Liver (tissue), 9 donors: ENCODE data around the gene E2F4. TPM values are rescaled to one million over a fixed set of nuclear protein-coding genes. Genes with fewer than 3 reads are reported as not detected.
A peak's percentile ranks its signal among the peaks of the same experiment; 100 is the strongest.

Source experiments
- DNase-seq: peaks from one replicate; pipeline ENCODE4 v3.0.0-alpha.2; 2017; ENCODE audit warnings: low spot score
- H3K27ac ChIP-seq, 2 donors: one replicate each; pipeline ENCODE4 v1.7.0; 2013; ENCODE audit warnings: inconsistent platforms in 2 of 2, low read length in 2 of 2, control low read depth in 1 of 2, low read depth in 1 of 2, mild to moderate bottlenecking in 1 of 2
- H3K27me3 ChIP-seq, 4 donors: one replicate each; pipeline versions ENCODE4 v1.6.1 to v1.7.0; 2013; ENCODE audit warnings: low read length in 3 of 4, inconsistent platforms in 1 of 4, mild to moderate bottlenecking in 1 of 4, moderate library complexity in 1 of 4; ENCODE audit not compliant: control insufficient read depth in 4 of 4, insufficient read depth in 4 of 4
- H3K36me3 ChIP-seq, 4 donors: one replicate each; pipeline versions ENCODE4 v1.6.1 to v1.7.0; 2013; ENCODE audit warnings: low read length in 3 of 4, mild to moderate bottlenecking in 3 of 4, low read depth in 1 of 4, moderate library complexity in 1 of 4; ENCODE audit not compliant: control insufficient read depth in 4 of 4, insufficient read depth in 3 of 4
- H3K4me1 ChIP-seq, 4 donors: one replicate each; pipeline versions ENCODE4 v1.6.1 to v1.7.0; 2013; ENCODE audit warnings: low read length in 3 of 4, mild to moderate bottlenecking in 3 of 4, moderate library complexity in 1 of 4; ENCODE audit not compliant: control insufficient read depth in 4 of 4, insufficient read depth in 4 of 4
- H3K4me3 ChIP-seq, 3 donors: one replicate each; pipeline versions ENCODE4 v1.6.1 to v1.7.0; 2013; ENCODE audit warnings: low read length in 3 of 3, control low read depth in 1 of 3, low read depth in 1 of 3, mild to moderate bottlenecking in 1 of 3
- H3K9ac ChIP-seq, 2 donors: one replicate each; pipeline ENCODE4 v1.7.0; 2013; ENCODE audit warnings: low read length in 2 of 2, mild to moderate bottlenecking in 2 of 2, moderate library complexity in 2 of 2, control low read depth in 1 of 2, low read depth in 1 of 2
- H3K9me3 ChIP-seq, 4 donors: one replicate each; pipeline versions ENCODE4 v1.6.1 to v1.7.0; 2013; ENCODE audit warnings: low read length in 3 of 4; ENCODE audit not compliant: control insufficient read depth in 4 of 4
- EGR1 ChIP-seq, 2 donors: IDR thresholded peaks; 2 replicates each; pipeline ENCODE4 v1.6.1; 2016 to 2018; ENCODE audit warnings: antibody characterized with exemption in 2 of 2, low read depth in 2 of 2
- FOXA1 ChIP-seq: IDR thresholded peaks from 2 replicates; pipeline ENCODE4 v1.6.1; 2016; ENCODE audit warnings: antibody characterized with exemption
- FOXA2 ChIP-seq: IDR thresholded peaks from 2 replicates; pipeline ENCODE4 v1.6.1; 2016; ENCODE audit warnings: antibody characterized with exemption
- GABPA ChIP-seq, 2 donors: IDR thresholded peaks in 1 of 2; conservative IDR thresholded peaks in 1 of 2; 2 replicates each; pipeline ENCODE4 v1.6.1; 2016; ENCODE audit warnings: antibody characterized with exemption in 2 of 2, mild to moderate bottlenecking in 1 of 2, moderate library complexity in 1 of 2
- HNF4A ChIP-seq, 2 donors: conservative IDR thresholded peaks; 2 replicates each; pipeline ENCODE4 v1.6.1; 2016; ENCODE audit warnings: antibody characterized with exemption in 2 of 2, mild to moderate bottlenecking in 2 of 2
- HNF4G ChIP-seq: IDR thresholded peaks from 2 replicates; pipeline ENCODE4 v1.6.1; 2016; ENCODE audit warnings: antibody characterized with exemption
- JUND ChIP-seq, 2 donors: IDR thresholded peaks; 2 replicates each; pipeline ENCODE4 v1.6.1; 2016; ENCODE audit warnings: antibody characterized with exemption in 2 of 2
- NR2F2 ChIP-seq: IDR thresholded peaks from 2 replicates; pipeline ENCODE4 v1.6.1; 2016; ENCODE audit warnings: antibody characterized with exemption
- RAD21 ChIP-seq, 2 donors: IDR thresholded peaks; 2 replicates each; pipeline ENCODE4 v1.6.1; 2016; ENCODE audit warnings: antibody characterized with exemption in 2 of 2, mild to moderate bottlenecking in 2 of 2
- RXRA ChIP-seq, 2 donors: IDR thresholded peaks; 2 replicates each; pipeline ENCODE4 v1.6.1; 2017 to 2018; ENCODE audit warnings: antibody characterized with exemption in 2 of 2, mild to moderate bottlenecking in 1 of 2
- SP1 ChIP-seq: IDR thresholded peaks from 2 replicates; pipeline ENCODE4 v1.6.1; 2018; ENCODE audit warnings: antibody characterized with exemption, mild to moderate bottlenecking
- TAF1 ChIP-seq: conservative IDR thresholded peaks from 2 replicates; pipeline ENCODE4 v1.6.1; 2016; ENCODE audit warnings: antibody characterized with exemption, mild to moderate bottlenecking
- YY1 ChIP-seq: IDR thresholded peaks from 2 replicates; pipeline ENCODE4 v1.6.1; 2016; ENCODE audit warnings: antibody characterized with exemption, mild to moderate bottlenecking
- WGBS: extraction: QIAGEN DNeasy Blood & Tissue Kit; methylation state at CpG from one replicate; pipeline ENCODE4 v1.1.7; 2013; 5-methylcytosine and 5-hydroxymethylcytosine counted together
- polyA plus RNA-seq, 2 donors: library from polyadenylated mRNA; stranded (reverse) in 1 of 2; unstranded in 1 of 2; fragments of 200-250 nt in 1 of 2; fragments of >200 nt in 1 of 2; fragmentation: Nextera tagmentation in 1 of 2; extraction: Ambion mirVana in 1 of 2; gene quantifications; one replicate each; pipeline versions ENCODE4 v1.2.1 to v1.2.3, GENCODE V29; 2013 to 2015
- total RNA-seq, 2 donors: library from RNA; depleted of rRNA; stranded (reverse); fragments of >200 nt; gene quantifications; one replicate each; pipeline ENCODE4 v1.2.3, GENCODE V29; 2014
- TF ChIP-seq, protein P1 (sequence below): fragments of 150-350 bp; IDR thresholded peaks from 2 replicates; pipeline ENCODE4 v1.5.1; 2017; ENCODE audit warnings: improper control_type of control experiment, low read depth, low read length; ENCODE audit not compliant: missing input control
- TF ChIP-seq, protein P2 (sequence below): IDR thresholded peaks from 2 replicates; pipeline ENCODE4 v1.6.1; 2016; ENCODE audit warnings: antibody characterized with exemption
- TF ChIP-seq, protein P3 (sequence below): IDR thresholded peaks from 2 replicates; pipeline ENCODE4 v1.6.1; 2016; ENCODE audit warnings: antibody characterized with exemption, mild to moderate bottlenecking
- TF ChIP-seq, protein P4 (sequence below): IDR thresholded peaks from 2 replicates; pipeline ENCODE4 v1.6.1; 2016; ENCODE audit warnings: antibody characterized with exemption
- TF ChIP-seq, protein P5 (sequence below): IDR thresholded peaks from 2 replicates; pipeline ENCODE4 v1.6.1; 2016; ENCODE audit warnings: antibody characterized with exemption
- donor health status: healthy.
- donor health status: healthy.
- donor health status: healthy.
- donor health status: healthy.
- donor health status: healthy.

E2F4 gene
- total and polyA plus RNA-seq, 4 donors = 18.1 to 107 (median 30.0) TPM

GRCh38 chr16:67163164-67163998 is 28.6 kb upstream of the E2F4 start:
- no peaks in the 10 kb centered on the region for H3K27me3 ChIP-seq
- peak overlapping the region in 2 of 3 donors; percentile 3 to 39 for H3K4me3 ChIP-seq
- TF ChIP-seq HNF4G (no peak), RAD21 (IDR thresholded peaks at IDR 0.05) (no peak), RXRA (IDR thresholded peaks at IDR 0.05) (no peak), JUND (IDR thresholded peaks at IDR 0.05) (no peak), YY1 (no peak), SP1 (no peak), EGR1 (IDR thresholded peaks at IDR 0.05; ENCODE audit: low read depth in 2 of 2) (no peak), FOXA1 (no peak), FOXA2 (no peak), GABPA (IDR thresholded peaks at IDR 0.05 in 1 of 2, conservative IDR thresholded peaks at IDR 0.05 in 1 of 2) (no peak), NR2F2 (no peak), TAF1 (no peak)
- TF ChIP-seq, protein P1, sequence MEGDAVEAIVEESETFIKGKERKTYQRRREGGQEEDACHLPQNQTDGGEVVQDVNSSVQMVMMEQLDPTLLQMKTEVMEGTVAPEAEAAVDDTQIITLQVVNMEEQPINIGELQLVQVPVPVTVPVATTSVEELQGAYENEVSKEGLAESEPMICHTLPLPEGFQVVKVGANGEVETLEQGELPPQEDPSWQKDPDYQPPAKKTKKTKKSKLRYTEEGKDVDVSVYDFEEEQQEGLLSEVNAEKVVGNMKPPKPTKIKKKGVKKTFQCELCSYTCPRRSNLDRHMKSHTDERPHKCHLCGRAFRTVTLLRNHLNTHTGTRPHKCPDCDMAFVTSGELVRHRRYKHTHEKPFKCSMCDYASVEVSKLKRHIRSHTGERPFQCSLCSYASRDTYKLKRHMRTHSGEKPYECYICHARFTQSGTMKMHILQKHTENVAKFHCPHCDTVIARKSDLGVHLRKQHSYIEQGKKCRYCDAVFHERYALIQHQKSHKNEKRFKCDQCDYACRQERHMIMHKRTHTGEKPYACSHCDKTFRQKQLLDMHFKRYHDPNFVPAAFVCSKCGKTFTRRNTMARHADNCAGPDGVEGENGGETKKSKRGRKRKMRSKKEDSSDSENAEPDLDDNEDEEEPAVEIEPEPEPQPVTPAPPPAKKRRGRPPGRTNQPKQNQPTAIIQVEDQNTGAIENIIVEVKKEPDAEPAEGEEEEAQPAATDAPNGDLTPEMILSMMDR = no peak
- TF ChIP-seq, protein P2, sequence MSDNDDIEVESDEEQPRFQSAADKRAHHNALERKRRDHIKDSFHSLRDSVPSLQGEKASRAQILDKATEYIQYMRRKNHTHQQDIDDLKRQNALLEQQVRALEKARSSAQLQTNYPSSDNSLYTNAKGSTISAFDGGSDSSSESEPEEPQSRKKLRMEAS = no peak
- TF ChIP-seq, protein P3, sequence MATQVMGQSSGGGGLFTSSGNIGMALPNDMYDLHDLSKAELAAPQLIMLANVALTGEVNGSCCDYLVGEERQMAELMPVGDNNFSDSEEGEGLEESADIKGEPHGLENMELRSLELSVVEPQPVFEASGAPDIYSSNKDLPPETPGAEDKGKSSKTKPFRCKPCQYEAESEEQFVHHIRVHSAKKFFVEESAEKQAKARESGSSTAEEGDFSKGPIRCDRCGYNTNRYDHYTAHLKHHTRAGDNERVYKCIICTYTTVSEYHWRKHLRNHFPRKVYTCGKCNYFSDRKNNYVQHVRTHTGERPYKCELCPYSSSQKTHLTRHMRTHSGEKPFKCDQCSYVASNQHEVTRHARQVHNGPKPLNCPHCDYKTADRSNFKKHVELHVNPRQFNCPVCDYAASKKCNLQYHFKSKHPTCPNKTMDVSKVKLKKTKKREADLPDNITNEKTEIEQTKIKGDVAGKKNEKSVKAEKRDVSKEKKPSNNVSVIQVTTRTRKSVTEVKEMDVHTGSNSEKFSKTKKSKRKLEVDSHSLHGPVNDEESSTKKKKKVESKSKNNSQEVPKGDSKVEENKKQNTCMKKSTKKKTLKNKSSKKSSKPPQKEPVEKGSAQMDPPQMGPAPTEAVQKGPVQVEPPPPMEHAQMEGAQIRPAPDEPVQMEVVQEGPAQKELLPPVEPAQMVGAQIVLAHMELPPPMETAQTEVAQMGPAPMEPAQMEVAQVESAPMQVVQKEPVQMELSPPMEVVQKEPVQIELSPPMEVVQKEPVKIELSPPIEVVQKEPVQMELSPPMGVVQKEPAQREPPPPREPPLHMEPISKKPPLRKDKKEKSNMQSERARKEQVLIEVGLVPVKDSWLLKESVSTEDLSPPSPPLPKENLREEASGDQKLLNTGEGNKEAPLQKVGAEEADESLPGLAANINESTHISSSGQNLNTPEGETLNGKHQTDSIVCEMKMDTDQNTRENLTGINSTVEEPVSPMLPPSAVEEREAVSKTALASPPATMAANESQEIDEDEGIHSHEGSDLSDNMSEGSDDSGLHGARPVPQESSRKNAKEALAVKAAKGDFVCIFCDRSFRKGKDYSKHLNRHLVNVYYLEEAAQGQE = no peak
- TF ChIP-seq, protein P4, sequence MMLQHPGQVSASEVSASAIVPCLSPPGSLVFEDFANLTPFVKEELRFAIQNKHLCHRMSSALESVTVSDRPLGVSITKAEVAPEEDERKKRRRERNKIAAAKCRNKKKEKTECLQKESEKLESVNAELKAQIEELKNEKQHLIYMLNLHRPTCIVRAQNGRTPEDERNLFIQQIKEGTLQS = no peak
- H3K4me1 ChIP-seq = peaks cover 26 to 50% (median 41%) of the 10 kb centered on the region in 4 donors
- no peak overlapping the region for H3K9ac ChIP-seq
- H3K27ac ChIP-seq = no peak overlapping the region
- no peak for DNase-seq
- 10% methylated on average over 99 of the region's 99 CpGs for WGBS
- H3K36me3 ChIP-seq = peaks cover 0 to 2% (median 0%) of the 10 kb centered on the region in 4 donors
- H3K9me3 ChIP-seq = no peaks in the 10 kb centered on the region

GRCh38 chr16:67163999-67164558 is 27.9 kb upstream of the E2F4 start:
- DNase-seq = no peak
- Histone ChIP-seq H3K27me3 (no peaks in the 10 kb centered on the region), H3K9ac (no peak overlapping the region), H3K4me1 (peaks cover 26 to 48% (median 37%) of the 10 kb centered on the region in 4 donors), H3K27ac (no peak overlapping the region), H3K4me3 (peak overlapping the region in 1 of 3 donors; percentile 39), H3K36me3 (peaks cover 0 to 2% (median 0%) of the 10 kb centered on the region in 4 donors), H3K9me3 (no peaks in the 10 kb centered on the region)
- 3% methylated on average over 34 of the region's 34 CpGs for WGBS
- TF ChIP-seq TAF1 (no peak), EGR1 (IDR thresholded peaks at IDR 0.05; ENCODE audit: low read depth in 2 of 2) (no peak), SP1 (no peak), RXRA (IDR thresholded peaks at IDR 0.05) (no peak), HNF4G (no peak), JUND (IDR thresholded peaks at IDR 0.05) (no peak), HNF4A (conservative IDR thresholded peaks at IDR 0.05) (no peak), FOXA1 (no peak), YY1 (no peak), FOXA2 (no peak), GABPA (IDR thresholded peaks at IDR 0.05 in 1 of 2, conservative IDR thresholded peaks at IDR 0.05 in 1 of 2) (no peak)
- TF ChIP-seq, protein P5, sequence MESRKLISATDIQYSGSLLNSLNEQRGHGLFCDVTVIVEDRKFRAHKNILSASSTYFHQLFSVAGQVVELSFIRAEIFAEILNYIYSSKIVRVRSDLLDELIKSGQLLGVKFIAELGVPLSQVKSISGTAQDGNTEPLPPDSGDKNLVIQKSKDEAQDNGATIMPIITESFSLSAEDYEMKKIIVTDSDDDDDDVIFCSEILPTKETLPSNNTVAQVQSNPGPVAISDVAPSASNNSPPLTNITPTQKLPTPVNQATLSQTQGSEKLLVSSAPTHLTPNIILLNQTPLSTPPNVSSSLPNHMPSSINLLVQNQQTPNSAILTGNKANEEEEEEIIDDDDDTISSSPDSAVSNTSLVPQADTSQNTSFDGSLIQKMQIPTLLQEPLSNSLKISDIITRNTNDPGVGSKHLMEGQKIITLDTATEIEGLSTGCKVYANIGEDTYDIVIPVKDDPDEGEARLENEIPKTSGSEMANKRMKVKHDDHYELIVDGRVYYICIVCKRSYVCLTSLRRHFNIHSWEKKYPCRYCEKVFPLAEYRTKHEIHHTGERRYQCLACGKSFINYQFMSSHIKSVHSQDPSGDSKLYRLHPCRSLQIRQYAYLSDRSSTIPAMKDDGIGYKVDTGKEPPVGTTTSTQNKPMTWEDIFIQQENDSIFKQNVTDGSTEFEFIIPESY = no peak
- TF ChIP-seq, protein P4 = no peak
- TF ChIP-seq, protein P1 = no peak
- TF ChIP-seq, protein P2 = no peak
